Measurements from ENCODE around the gene PIGB.

DNA sequence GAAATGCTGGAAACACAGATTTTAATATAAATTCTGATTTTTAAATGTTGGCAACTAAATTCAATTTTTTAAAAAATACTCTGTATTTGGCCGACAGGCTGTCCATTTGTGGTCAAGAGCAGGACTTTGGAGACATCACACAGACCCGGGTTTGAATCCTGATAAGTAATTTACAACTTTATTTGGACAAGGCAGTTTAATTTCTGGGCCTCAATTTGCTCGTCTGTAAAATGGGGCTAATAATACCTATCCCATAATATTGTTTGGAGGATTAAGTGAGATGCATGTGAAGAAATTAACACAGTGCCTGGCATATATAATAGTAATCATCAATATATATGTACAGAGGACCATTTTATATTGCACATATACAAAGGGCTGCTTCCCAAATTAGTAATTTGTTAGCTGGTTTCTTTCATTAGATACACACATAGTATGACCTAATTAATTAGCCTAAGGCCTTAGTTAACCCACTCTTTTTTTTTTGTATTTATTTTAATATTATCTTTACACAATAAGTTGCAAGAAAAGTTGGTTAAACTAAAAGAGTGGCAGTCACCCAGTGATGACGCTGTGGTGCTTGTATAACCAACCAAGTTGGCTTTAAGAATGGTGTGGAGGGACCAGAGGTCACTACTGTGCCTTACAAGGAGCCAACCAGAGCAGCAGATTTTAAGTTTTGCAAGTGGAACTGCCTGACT lies 665 bp downstream of the PIGB start:
- TF ChIP-seq POLR2A (IDR thresholded peaks at IDR 0.05; ENCODE audit: low read depth, low read length) (no peak), POLR2AphosphoS5 (IDR thresholded peaks at IDR 0.05; ENCODE audit: low read depth, low read length) (no peak), TAF1 (IDR thresholded peaks at IDR 0.05; ENCODE audit: borderline replicate concordance, low read depth, low read length) (no peak)

Measured in GM12892 (cell line).